Kidney epithelial cell (primary cell): ENCODE results near the gene KLHL3. TPM values are rescaled to one million over a fixed set of nuclear protein-coding genes. Genes with fewer than 3 reads are reported as not detected.

ENCODE experiments used
- DNase-seq: peaks from one replicate; pipeline ENCODE4 v3.0.0-alpha.2; 2010; ENCODE audit warnings: low read depth
- H3K27me3 ChIP-seq: 2 replicates; pipeline ENCODE4 v1.6.0; 2011; ENCODE audit warnings: low read length; ENCODE audit not compliant: control insufficient read depth, insufficient read depth
- H3K36me3 ChIP-seq: 2 replicates; pipeline ENCODE4 v1.5.1; 2011; ENCODE audit warnings: low read length; ENCODE audit not compliant: control insufficient read depth, insufficient read depth
- H3K4me3 ChIP-seq: 2 replicates; pipeline ENCODE4 v1.5.1; 2011; ENCODE audit warnings: low read depth, mild to moderate bottlenecking, control low read depth, low read length
- CTCF ChIP-seq: IDR thresholded peaks from 2 replicates; pipeline ENCODE4 v1.5.1; 2011; ENCODE audit warnings: mild to moderate bottlenecking, moderate library complexity, low read length, control low read depth, inconsistent platforms; ENCODE audit not compliant: insufficient read depth, poor library complexity, severe bottlenecking
- total RNA-seq: library from RNA; depleted of rRNA; stranded (reverse); fragments of >200 nt; gene quantifications from 2 replicates; pipeline ENCODE4 v1.2.3, GENCODE V29; 2015

The KLHL3 gene
- total RNA-seq, 1 donor from 2014 or later = 2.8 TPM

- DNase-seq = no peak
- H3K27me3 ChIP-seq = peaks cover 5% of the 10 kb centered on the region
- H3K36me3 ChIP-seq = no peaks in the 10 kb centered on the region
- H3K4me3 ChIP-seq = no peak overlapping the region
- no peak for TF ChIP-seq CTCF
These were observed 151.6 kb downstream of the KLHL3 start for GRCh38 chr5:137584262-137584661.

GRCh38 chr5:137583129-137583528 is 152.8 kb downstream of the KLHL3 start:
- Histone ChIP-seq H3K4me3 (no peak overlapping the region), H3K27me3 (peaks cover 5% of the 10 kb centered on the region), H3K36me3 (no peaks in the 10 kb centered on the region)
- TF ChIP-seq CTCF = no peak
- DNase-seq = no peak

- H3K27me3 ChIP-seq = peaks cover 2% of the 10 kb centered on the region
- no peaks in the 10 kb centered on the region for H3K36me3 ChIP-seq
- TF ChIP-seq CTCF = no peak
- no peak overlapping the region for H3K4me3 ChIP-seq
- no peak for DNase-seq
These were observed 153.7 kb downstream of the KLHL3 start for GRCh38 chr5:137582218-137582617.

- DNase-seq = no peak
- Histone ChIP-seq H3K27me3 (peaks cover 2% of the 10 kb centered on the region), H3K4me3 (no peak overlapping the region), H3K36me3 (no peaks in the 10 kb centered on the region)
- no peak for TF ChIP-seq CTCF
These were observed 154.1 kb downstream of the KLHL3 start for GRCh38 chr5:137581776-137582175.

GRCh38 chr5:137580030-137580429 is 155.9 kb downstream of the KLHL3 start:
- DNase-seq = no peak
- Histone ChIP-seq H3K36me3 (no peaks in the 10 kb centered on the region), H3K4me3 (no peak overlapping the region), H3K27me3 (peaks cover 2% of the 10 kb centered on the region)
- peak; percentile 35 for TF ChIP-seq CTCF

- Histone ChIP-seq H3K36me3 (no peaks in the 10 kb centered on the region), H3K27me3 (no peaks in the 10 kb centered on the region), H3K4me3 (no peak overlapping the region)
- DNase-seq = no peak
- no peak for TF ChIP-seq CTCF
These were observed 160.0 kb downstream of the KLHL3 start for GRCh38 chr5:137575847-137576246.
